GM18499 (cell line): Measurements from ENCODE around the gene TIMM22.

Experiments used
- ATAC-seq: cut with Tn5 transposase; IDR thresholded peaks from one replicate; pipeline ENCODE4 v1.9.1; 2021; ENCODE audit warnings: moderate number of reproducible peaks; ENCODE audit not compliant: insufficient read depth, unreplicated experiment

TIMM22 gene

DNA sequence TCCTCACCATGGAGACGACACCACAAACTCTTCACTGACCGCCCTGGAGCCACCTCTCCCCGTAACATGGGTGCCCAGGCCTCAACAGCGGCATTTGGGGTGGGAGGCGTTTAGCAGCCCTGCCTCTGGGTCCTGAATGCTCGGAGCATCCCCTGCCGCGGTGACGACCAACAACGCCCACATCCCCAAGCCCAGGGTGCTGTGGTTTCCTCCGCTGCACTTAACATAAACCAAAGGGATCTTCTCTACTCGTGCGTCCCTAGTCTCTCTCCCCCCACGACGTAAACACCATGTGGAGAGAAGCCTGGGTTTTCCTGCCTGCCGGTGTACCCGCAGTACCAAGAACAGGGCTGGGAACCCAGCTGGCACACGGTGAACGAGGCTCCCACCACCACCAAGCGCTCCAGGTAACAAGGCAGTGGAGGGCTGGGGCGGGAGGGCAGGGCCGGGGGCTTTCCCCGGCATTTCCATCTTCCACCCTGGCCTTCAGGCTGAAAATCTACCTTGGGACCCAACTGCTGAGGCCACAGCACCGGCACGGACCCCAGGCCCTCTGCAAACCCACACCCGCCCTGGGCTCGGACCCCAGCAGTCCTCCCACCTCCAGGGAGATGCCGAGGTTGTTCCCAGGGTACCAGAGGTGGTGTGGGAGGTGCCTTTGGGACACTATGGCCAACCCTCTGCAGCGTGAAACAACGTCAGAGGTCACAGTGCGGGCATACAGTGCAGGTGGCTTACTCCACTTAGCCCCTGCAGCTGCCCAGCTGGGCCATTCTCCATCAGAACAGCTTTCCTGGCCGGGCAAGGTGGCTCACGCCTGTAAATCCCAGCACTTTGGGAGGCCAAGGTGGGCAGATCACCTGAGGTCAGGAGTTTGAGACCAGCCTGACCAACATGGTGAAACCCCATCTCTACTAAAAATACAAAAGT, 54.3 kb downstream of the TIMM22 start:
- no peak for ATAC-seq
